ENCODE results near the gene PIGQ. TPM values are rescaled to one million over a fixed set of nuclear protein-coding genes. Genes with fewer than 3 reads are reported as not detected.

The PIGQ gene
- total and polyA plus RNA-seq, 2 donors (not counting 1 experiment from before 2014, with no cell fraction given) = 11.2 to 22.3 TPM

DNA sequence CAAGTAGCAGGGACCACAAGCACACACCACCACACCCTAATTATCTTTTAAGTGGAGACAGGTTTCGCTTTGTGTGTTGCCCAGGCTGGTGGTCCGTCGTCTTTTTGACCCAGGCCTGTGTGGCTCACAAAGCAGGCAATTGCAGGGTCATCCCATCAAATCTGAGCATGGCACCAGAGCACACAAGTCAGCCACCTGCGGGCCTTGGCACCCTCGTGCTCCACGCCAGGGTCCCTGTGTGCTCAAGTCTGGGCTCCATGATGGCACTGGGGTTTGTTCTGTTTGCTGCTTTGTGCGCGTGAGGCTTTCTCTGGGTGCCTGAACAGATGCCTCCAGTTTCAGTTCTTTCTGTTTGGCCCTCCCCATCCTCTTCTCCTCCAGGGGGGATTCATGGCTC lies 44.6 kb upstream of the PIGQ start:
- TF ChIP-seq CTCF (conservative IDR thresholded peaks at IDR 0.05 in 1 of 2, IDR thresholded peaks at IDR 0.05 in 1 of 2; ENCODE audit: low read depth in 1 of 2, low read length in 2 of 2) = no peak
- TF ChIP-seq EZH2 (IDR thresholded peaks at IDR 0.05; ENCODE audit: low read length, missing control alignments) = no peak
- H3K27ac ChIP-seq (ENCODE audit: insufficient read depth, low read length) = peak overlapping the region; percentile 40
- H3K36me3 ChIP-seq (ENCODE audit: control insufficient read depth, insufficient read depth, low read length) = peaks cover 10% of the 10 kb centered on the region
- peaks cover 33% of the 10 kb centered on the region for H3K79me2 ChIP-seq (ENCODE audit: control insufficient read depth, insufficient read depth, low read length)
- H2AFZ ChIP-seq (ENCODE audit: low read length) = no peak overlapping the region
- peak overlapping the region; percentile 38 for H3K4me2 ChIP-seq (ENCODE audit: extremely low read depth, insufficient read depth, low read length)
- no peak overlapping the region for H3K4me3 ChIP-seq (replicated peaks in 1 of 4; ENCODE audit: control extremely low read depth in 1 of 4, insufficient read depth in 1 of 4, low read depth in 3 of 4, low read length in 4 of 4)
- no peaks in the 10 kb centered on the region for H4K20me1 ChIP-seq (ENCODE audit: control insufficient read depth, extremely low read depth, insufficient read depth, low read length)
- no peaks in the 10 kb centered on the region for H3K9me3 ChIP-seq (ENCODE audit: control insufficient read depth, insufficient read depth, low read depth, low read length)
- H3K27me3 ChIP-seq (ENCODE audit: control insufficient read depth, insufficient read depth, low read length) = no peaks in the 10 kb centered on the region
- H3K4me1 ChIP-seq (ENCODE audit: control insufficient read depth, extremely low read depth, insufficient read depth, low read length) = peaks cover 14% of the 10 kb centered on the region
- no peak for DNase-seq (ENCODE audit: low read depth in 2 of 2)
- no peak overlapping the region for H3K9ac ChIP-seq (ENCODE audit: insufficient read depth, low read length)

GRCh38 chr16:525520-526180 lies 44.1 kb upstream of the PIGQ start:
- no peaks in the 10 kb centered on the region for H3K9me3 ChIP-seq (ENCODE audit: control insufficient read depth, insufficient read depth, low read depth, low read length)
- H3K4me2 ChIP-seq (ENCODE audit: extremely low read depth, insufficient read depth, low read length) = peak overlapping the region; percentile 98
- peak overlapping the region; percentile 55 to 86 (median 82) for H3K4me3 ChIP-seq (replicated peaks in 1 of 4; ENCODE audit: control extremely low read depth in 1 of 4, insufficient read depth in 1 of 4, low read depth in 3 of 4, low read length in 4 of 4)
- H3K27ac ChIP-seq (ENCODE audit: insufficient read depth, low read length) = peak overlapping the region; percentile 90
- peak; percentile 75 to 91 for DNase-seq (ENCODE audit: low read depth in 2 of 2)
- peaks cover 14% of the 10 kb centered on the region for H3K4me1 ChIP-seq (ENCODE audit: control insufficient read depth, extremely low read depth, insufficient read depth, low read length)
- no peak for TF ChIP-seq EZH2 (IDR thresholded peaks at IDR 0.05; ENCODE audit: low read length, missing control alignments)
- TF ChIP-seq CTCF (conservative IDR thresholded peaks at IDR 0.05 in 1 of 2, IDR thresholded peaks at IDR 0.05 in 1 of 2; ENCODE audit: low read depth in 1 of 2, low read length in 2 of 2) = no peak
- no peak overlapping the region for H2AFZ ChIP-seq (ENCODE audit: low read length)
- H3K27me3 ChIP-seq (ENCODE audit: control insufficient read depth, insufficient read depth, low read length) = no peaks in the 10 kb centered on the region
- H3K79me2 ChIP-seq (ENCODE audit: control insufficient read depth, insufficient read depth, low read length) = peaks cover 39% of the 10 kb centered on the region
- peaks cover 6% of the 10 kb centered on the region for H3K36me3 ChIP-seq (ENCODE audit: control insufficient read depth, insufficient read depth, low read length)
- no peak overlapping the region for H3K9ac ChIP-seq (ENCODE audit: insufficient read depth, low read length)
- H4K20me1 ChIP-seq (ENCODE audit: control insufficient read depth, extremely low read depth, insufficient read depth, low read length) = no peaks in the 10 kb centered on the region

DNA sequence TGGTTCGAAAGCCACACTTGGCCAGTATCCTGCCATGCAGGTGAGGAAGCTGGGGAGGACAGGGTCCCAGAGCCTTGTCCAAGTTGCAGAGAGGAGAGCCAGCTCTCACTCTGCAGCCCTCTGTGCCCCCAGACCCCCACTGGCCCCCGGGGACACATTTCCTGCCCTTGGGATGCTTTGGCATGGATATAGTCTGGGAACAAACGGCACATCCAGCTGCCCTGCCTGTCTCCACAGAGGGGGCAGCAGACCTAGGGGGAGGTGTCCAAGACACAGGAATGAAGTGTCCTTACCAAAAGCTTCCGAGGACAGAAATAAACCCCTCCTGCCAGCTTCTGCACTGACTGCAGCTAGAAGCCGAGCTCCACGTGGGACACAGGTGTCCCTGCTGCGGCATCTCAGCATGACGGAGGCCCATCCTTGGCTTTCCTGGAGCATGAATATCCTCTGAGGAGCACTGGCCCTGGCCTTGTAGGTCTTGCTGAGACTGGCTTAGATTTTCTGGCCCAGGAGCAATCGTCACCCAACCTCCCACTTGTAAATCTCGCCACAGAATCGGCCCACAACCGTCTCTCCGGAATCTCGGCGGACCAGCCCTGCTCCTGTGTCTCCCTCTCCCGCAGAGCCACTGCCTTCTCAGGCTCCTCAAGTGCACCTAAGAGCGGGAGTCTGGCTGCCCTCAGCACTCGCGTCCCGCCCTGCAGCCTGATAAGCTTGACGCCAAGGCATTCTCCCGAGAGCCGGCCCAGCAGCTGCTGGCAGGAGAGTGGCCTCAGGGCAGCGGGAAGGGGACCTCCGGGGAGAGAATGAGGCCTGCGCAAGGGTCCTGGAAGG lies 43.4 kb upstream of the PIGQ start:
- H3K27me3 ChIP-seq (ENCODE audit: control insufficient read depth, insufficient read depth, low read length) = no peaks in the 10 kb centered on the region
- H3K79me2 ChIP-seq (ENCODE audit: control insufficient read depth, insufficient read depth, low read length) = peaks cover 46% of the 10 kb centered on the region
- DNase-seq (ENCODE audit: low read depth in 2 of 2) = peak; percentile 48 to 49
- peak overlapping the region; percentile 98 for H3K4me2 ChIP-seq (ENCODE audit: extremely low read depth, insufficient read depth, low read length)
- H3K27ac ChIP-seq (ENCODE audit: insufficient read depth, low read length) = peak overlapping the region; percentile 90
- no peaks in the 10 kb centered on the region for H3K9me3 ChIP-seq (ENCODE audit: control insufficient read depth, insufficient read depth, low read depth, low read length)
- TF ChIP-seq EZH2 (IDR thresholded peaks at IDR 0.05; ENCODE audit: low read length, missing control alignments) = no peak
- no peak for TF ChIP-seq CTCF (conservative IDR thresholded peaks at IDR 0.05 in 1 of 2, IDR thresholded peaks at IDR 0.05 in 1 of 2; ENCODE audit: low read depth in 1 of 2, low read length in 2 of 2)
- H3K4me1 ChIP-seq (ENCODE audit: control insufficient read depth, extremely low read depth, insufficient read depth, low read length) = peaks cover 14% of the 10 kb centered on the region
- H3K36me3 ChIP-seq (ENCODE audit: control insufficient read depth, insufficient read depth, low read length) = peaks cover 6% of the 10 kb centered on the region
- no peaks in the 10 kb centered on the region for H4K20me1 ChIP-seq (ENCODE audit: control insufficient read depth, extremely low read depth, insufficient read depth, low read length)
- peak overlapping the region; percentile 55 to 86 (median 82) for H3K4me3 ChIP-seq (replicated peaks in 1 of 4; ENCODE audit: control extremely low read depth in 1 of 4, insufficient read depth in 1 of 4, low read depth in 3 of 4, low read length in 4 of 4)
- H2AFZ ChIP-seq (ENCODE audit: low read length) = no peak overlapping the region
- H3K9ac ChIP-seq (ENCODE audit: insufficient read depth, low read length) = peak overlapping the region; percentile 92
